GM18868 (cell line): ENCODE data around the gene TBC1D2B.
A peak's percentile ranks its signal among the peaks of the same experiment; 100 is the strongest.
"Not testable (repeated sequence)": the region's sequence is repeated elsewhere in the genome, so short reads cannot be mapped to it uniquely, and the experiment has no call there.

Source experiments
- ATAC-seq: cut with Tn5 transposase; IDR thresholded peaks from one replicate; pipeline ENCODE4 v1.9.1; 2021; ENCODE audit warnings: mild to moderate bottlenecking, moderate library complexity; ENCODE audit not compliant: unreplicated experiment

TBC1D2B gene

DNA sequence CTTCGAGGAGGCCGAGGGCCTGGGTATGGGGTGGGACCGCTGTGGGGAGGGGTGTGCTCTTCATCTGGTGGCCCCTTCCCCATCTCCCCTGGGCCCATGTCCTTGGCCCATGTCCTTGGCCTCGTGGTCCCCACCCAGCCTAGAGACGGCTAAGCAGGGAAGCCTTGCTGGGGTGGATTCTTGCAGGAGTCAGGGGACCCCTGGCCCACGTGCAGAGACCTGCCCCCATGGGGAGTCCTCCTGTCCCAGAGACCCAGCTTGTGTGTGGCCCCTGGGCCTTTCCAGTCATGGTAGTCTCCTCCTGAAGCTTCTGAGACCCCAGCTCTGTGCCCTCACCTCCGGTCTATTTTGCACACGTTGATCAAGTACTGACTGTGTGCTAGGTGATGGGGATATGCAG is 97.4 kb downstream of the TBC1D2B start:
- ATAC-seq, result no peak

DNA sequence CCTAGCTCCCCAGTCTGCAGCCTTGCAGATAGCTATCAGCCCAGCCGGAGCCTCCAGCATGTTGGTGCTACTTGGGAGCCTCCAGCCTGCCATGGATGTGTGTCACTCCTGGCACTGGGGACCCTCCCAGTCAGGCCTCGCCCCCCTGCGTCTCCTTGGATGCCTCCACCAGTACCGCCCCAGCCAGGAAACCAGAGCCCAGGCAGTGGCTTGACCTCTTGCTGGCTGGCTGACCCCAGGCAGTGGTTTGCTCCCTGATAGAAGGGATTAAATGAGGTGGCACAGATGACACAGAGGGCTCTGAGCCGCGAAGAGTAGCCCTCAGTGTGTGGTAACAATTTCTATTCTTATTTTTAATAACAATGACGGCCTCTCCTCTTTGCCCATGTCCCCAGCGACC is 98.4 kb downstream of the TBC1D2B start:
- not testable (repeated sequence) for ATAC-seq

DNA sequence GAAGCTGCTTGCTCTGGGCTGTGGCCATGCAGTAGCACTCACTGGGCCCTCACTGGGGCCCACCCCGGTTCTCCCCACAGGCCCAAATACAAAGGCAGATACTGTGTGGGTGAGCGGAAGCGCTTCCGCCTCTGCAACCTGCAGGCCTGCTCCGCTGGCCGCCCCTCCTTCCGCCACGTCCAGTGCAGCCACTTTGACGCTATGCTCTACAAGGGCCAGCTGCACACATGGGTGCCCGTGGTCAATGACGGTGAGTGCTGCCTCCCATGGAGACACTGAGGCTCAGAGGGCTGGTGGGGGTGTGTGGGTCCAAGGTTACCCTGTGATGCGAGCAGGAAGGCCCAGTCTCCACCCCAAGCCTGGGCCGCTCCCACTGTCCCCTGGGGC is 98.8 kb downstream of the TBC1D2B start:
- ATAC-seq, result not testable (repeated sequence)

DNA sequence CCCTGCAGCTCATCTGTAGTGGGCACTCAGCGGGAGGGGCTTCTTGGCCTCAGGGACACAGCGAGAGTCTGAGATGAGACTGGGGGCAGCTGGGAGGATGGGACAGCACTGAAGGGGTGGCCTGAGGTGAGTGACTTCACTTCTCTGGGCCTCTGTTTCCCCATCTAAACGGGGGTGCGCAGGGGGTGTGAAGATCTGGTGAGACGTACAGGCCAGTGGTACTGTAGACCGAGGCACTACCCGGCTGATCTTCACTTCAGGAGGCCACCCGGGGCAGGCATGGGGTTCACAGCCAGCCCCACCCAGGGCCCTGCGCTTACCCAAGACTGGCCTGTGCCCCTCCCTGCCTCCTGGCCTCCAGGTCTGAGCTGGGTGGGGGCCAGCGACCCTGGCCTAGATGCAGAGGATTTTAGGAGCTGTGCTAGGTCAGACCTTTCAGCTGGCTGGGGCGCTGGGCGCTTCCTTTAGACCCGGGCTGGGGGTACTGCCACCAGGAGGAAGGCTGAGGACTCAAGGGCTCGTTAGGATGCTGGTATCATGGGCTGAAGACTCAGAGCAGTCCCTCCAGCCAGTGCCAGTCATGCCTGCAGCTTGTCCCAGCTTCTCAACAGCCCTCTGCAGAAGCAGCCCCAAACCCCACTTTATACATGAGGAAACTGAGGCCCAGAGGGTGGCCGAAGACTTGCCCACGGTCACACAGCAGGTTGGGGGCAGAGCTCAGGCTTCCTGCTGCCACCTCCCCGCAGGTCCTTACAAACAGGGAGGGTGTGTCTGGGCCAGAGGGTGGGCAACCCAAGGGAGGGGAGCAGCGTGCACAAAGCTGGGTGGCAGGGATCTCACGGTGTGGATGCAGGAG is 99.4 kb downstream of the TBC1D2B start:
- ATAC-seq, result not testable (repeated sequence)

DNA sequence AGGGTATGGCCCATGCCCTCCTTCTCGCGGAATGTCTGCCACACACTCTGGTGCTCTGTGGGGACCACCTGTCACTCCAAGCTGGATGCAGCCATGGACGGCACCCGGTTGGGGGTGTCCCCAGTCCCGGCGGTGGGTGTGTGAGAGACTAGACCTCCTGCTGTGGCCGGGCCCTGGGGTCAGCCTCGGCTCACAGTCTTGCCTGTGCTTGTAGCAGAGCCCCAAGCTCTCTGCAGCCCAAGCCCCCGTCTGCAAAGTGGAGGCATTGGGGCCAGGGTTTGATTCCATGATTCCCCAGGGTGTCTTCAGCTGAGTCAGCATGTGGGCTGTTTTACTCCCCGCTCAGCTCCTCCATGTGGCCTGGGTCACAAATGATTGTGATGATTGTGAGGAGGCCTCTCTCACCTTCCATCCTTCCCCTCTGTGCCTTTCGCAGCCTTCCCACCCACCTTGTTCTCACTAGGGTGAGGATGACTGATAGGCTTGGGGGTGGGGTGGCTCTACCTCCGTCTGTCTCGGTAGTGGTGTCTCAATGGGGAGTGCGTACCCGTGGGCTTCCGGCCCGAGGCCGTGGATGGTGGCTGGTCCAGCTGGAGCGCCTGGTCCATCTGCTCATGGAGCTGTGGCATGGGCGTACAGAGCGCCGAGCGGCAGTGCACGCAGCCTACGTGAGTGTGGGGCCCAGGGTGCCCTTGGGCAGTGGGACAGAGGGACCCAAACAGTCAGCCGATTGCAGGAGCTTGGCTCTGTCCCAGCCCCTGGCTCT is 100.6 kb downstream of the TBC1D2B start:
- not testable (repeated sequence) for ATAC-seq

DNA sequence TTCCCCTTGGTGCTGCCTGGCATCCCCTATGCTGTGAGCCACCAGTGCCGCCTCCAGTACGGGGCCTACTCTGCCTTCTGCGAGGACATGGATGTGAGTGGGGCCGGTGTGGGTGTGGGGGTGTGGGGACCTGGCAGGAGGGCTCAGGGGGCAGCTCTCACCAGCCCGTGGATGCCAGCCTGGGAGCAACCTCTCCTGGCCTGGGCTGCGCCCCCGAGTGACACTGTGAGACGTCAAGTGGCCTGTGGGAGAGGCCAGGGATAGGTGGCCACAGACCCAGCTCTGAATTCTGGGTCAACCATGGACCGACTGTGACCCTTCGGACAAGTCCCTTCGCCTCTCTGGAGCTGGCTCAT is 101.4 kb downstream of the TBC1D2B start:
- ATAC-seq, result not testable (repeated sequence)

DNA sequence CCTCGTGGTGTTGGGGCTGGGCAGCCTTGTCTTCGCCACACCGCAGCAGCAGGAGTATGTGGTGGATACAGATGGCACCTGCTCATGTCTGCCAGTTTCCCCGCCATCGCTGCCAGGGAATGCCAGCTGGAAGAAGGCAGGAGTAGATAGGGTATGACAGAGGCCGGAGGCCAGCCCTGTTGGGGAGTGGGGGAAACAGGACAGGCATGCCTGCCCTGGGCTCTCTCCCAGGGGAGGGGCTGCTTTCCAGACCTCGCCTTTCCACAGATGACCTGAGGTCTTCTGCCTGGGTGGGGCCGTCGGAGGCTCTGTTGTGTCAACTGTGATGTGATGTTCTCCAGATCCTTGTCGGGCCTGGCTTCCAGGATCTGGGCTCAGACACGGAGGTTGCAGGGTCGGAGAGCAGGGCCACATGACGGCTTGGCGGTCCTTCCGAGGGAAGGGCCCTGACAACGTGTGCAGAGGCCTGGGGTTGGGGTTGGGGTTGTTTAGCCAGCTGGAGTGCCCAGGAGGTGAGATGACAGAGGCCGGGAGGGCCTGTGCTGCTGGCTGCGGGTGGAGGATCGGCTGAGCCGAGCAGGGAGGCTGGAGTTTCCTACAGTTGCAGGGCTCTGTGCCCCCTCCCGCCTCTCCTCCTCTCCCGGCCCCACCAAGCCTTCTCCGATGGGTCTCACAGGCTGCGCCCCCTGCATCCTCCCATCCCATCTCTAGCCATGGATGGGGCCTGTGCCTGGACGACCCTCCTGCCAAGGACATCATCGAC is 102.0 kb downstream of the TBC1D2B start:
- ATAC-seq, result no peak

DNA sequence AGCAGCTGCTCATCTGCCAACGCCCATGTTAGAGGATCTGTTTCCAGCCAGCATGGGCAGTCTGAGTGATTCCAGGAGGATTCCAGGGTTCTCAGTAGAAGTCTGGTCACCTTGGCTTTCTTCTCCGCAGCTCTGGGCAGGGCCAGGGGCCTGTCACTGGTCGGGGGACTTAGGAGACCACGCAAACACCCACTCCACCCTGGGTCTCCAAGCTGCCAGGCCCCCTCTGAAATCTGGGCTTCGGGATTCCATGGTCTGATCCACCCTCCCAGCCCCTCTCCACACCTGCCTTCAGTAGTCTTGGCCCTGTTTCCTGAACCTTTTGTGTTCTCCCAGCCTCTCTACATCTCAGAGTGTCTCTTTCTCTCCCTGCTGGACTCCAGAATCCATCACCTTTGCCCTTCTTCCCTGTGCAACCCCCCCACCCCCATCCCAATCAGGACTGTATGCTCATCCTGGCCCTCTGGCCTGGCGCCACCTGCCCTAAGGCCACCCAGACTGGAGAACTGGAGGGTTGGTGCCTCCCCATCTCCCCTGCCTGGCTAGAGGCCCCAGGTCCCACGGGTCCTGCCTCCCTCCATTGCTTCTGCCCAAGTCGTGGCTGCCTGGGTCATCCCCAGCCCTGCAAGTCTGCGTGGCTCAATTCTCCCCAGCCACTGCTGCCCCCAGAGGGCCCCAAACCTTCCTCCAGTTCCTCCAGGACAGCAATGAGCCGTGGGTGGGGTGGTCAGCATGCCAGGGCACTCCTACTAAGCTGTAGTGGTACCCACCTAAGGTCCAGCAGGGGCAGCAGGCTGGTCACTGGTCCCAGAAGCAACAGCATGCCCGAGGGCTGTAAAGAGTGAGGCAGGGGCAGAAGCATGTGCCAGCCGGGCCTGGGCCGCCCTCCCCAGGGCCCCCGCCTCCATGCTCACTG is 102.8 kb downstream of the TBC1D2B start:
- ATAC-seq, result no peak

DNA sequence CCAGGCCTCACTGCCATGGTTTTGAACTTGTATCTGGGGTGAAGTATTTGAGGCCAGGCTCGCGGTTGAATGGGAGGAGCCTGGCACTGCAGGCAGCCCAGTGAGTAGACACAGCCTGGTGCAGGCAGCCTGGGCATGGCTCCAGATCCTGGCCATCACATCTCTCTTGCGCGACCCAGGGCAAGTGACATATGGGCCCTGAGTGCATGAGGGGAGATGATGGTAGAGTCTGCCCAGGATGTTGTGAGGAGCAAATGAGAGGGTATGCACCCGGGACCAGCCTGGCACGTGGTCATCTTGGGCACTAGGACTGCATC is 103.5 kb downstream of the TBC1D2B start:
- ATAC-seq, result no peak

DNA sequence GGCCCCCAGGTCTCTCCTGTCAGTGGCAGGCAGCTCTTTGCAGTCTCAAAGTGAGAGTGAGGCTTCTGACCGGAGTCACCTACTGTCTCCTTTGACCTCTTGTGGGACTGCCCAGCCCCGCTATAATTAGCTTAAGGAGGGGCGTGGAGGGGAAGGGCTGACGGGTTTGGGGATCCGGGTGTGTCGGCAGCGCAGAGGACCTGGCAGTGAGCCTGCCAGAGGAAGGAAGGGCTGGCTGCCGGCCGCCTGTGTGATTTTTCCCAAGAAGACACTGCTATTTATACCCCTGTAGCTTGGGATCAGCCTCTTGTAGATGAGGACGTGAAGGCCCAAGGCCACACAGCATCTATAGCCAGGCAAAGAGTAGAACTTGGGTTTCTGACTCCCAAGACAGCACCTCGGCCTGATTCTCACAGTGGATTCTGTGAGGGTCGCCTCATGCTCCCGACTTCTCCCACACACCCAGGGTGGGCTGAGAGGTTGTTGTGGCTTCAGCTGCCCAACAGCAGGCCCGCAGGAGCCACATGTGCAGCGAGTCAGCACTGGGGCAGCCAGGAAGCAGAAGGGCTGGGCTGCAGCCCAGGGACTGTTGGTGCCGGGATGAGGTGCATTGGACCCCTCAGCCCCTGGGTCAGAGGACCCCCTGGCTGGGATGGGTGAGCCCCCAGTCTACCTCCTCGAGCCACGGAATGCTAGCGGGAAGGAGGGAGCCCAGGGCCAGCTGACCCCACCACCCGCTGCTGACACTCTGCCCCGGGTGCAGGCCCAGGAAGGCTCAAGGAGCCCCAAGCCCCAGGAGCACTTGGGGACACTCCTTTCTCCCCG is 104.0 kb downstream of the TBC1D2B start:
- ATAC-seq, result not testable (repeated sequence)

DNA sequence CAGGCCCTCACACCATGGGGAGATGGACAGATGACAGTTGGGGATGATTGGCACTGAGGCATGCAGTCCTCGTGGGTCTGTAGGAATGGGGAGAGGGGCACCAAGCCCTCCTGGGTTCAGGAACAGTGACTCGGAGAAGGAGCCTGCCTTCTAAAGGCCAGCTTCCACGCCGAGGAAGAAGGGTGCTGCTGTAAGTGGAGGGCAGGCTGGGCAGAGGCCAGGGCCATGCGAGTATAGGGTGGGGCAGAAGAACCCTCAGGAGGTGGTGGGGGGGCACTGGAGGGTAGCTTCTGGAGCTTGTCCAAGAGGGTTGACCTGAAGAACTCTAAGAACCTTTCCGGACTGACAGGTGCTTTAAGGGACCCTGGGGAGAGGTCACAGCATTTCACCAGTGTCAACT is 104.8 kb downstream of the TBC1D2B start:
- ATAC-seq, result not testable (repeated sequence)

DNA sequence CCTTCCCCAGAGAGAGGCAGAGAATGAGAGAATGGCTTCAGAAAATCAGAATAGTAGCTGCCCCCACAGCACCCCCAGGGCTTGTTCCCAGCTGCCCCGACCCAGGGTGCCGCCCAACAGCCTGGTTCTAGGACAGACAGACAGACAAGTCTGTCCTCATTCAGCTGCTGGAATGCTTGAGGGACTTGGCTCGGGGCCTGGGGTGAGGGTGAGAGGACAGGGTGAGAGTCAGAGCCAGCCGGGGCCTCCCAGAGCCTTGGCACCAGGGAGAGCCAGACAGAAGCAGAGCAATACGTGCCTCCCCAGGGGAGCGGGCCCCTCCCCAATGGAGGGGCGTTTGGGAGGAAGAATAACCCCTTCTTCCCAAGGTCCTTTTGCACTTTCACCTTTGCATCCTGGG is 105.6 kb downstream of the TBC1D2B start:
- ATAC-seq, result not testable (repeated sequence)

DNA sequence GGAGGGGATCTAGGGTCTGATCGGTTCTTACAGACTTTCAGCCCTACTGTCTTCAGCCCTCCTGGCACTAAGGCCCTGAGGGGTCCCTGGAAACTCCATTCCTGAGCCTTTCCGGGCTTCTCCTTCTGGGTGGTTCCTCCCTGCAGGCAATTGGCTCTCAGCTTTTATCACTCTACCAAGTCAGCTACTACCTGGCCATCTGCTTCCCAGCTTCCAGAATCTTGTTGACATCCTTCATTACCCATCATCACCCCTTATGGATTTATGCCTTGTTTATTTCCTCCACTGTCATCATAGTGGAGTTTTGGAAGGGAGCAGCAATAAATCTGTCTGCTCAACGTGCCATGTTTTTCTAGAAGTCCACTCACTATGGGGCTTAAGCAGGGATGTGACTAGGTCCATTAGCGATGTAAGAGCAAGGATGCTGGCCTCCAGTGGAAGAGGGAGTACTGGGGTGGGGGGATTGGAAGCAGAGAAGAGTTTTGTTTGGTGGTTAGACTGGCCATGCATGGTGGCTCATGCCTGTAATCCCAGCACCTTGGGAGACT is 106.6 kb downstream of the TBC1D2B start:
- ATAC-seq, result not testable (repeated sequence)

DNA sequence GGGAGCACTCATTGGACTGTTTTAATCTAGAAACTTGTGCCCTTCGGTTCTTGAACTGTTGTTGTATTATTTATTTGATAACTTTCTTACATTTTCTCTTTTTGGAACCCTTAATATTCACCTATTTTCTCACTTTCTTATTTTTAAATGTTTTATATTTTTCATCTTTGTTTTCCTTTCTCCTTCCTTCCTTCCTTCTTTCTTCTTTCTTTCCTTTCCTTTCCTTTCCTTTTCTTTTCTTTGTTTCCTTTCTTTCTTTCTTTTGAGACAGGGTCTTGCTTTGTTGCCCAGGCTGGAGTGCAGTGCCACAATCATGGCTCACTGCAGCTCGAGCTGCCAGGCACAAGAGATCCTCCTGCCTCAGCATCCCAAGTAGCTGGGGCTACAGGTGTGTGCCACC is 108.5 kb downstream of the TBC1D2B start:
- no peak for ATAC-seq

DNA sequence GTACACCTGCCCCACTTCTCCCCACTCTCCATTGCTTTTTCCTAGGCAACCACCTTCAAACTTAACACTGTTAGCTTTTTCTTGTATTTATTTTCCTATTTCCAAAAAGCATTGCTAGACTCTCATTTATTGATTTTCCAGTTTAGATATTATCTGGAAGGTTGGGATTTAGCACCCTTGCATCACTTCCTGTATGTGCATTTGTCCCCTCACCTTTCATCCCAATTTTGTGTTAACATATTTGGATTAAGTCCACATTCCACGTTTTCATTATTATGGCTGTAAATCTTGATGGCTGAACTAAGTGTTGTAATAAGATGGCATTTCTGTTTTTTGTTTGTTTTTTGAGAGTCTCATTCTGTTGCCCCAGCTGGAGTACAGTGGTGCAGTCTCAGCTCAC is 109.7 kb downstream of the TBC1D2B start:
- ATAC-seq, result no peak

DNA sequence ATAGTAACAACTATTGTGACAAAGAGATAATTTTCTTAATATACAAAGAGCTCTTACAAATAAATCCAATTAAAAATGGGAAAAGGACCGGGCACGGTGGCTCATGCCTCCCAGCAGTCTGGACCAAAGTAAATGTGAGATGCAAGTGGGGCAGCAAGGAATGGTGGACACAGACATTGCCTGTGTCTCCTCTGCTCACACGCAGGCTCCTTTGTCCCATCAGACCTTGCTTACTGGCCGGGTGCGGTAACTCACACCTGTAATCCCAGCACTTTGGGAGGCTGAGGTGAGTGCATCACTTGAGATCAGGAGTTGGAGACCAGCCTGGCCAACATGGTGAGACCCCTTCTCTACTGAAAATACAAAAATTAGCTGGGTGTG is 110.3 kb downstream of the TBC1D2B start:
- not testable (repeated sequence) for ATAC-seq

DNA sequence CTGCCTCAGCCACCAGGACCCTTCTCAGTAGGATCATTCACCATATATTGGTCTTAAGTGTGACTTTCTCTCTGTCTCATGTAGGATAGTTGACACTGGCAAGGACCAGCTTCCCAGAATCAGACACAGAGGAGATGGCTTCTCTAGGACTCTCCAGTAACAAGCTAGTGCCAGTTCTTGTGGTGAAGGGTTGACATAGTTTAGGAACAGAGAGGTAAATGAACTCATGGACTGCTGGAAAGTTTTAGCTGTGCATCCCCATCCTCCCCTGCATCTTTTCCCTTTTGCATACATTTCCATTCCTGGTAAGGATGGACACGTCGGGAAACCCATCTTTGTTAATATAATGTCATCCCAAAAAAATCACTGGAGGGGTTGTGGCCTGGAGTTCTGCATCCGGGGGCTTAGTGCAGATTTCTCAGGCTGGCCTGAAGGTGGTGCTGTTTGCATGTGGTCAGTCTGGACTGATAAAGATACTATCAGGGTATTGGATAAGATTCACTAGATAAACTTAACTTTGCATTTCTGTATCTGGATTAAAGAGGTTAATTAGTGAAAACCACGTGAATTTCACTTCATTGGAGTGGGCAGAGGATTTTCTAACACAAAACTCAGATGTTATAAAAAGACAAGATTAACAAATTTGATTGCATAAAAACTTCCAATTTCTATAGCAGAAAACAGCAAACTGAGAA is 110.8 kb downstream of the TBC1D2B start:
- no peak for ATAC-seq

DNA sequence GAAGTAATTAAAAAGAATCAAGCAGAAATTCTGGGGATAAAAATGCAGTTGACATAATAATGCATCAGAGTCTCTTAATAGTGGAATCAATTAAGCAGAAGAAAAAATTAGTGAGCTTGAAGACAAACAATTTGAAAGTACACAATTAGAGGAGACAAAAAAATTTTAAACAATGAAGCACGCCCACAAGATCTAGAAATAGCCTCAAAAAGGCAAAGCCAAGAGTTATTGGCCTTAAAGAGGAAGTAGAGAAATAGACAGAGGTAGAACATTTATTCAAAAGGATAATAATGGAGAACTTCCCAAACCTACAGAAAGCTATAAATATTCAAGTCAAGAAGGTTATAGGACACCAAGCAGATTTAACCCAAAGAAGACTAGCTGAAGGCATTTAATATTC is 113.3 kb downstream of the TBC1D2B start:
- no peak for ATAC-seq

DNA sequence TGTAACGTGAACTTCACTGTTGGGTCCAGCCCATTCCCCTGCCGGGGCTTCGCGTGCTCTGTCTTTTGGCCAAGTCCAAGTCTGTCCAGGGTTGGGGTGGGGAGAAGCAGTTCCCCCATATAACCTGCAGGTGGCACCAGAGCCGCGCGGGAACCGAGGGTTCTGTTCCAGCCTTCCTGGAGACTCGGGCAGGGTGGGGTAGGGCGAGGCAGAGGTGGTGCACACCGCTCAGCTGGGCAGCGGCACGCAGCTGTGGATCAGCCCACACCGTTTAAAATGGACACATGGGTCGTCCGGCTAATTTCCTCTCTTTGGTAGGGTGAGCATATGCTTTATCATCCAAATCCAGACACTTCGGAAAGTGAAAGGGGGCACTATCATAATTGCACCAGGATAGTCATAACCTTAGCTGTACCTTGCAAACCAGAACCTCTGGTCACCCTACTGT is 118.1 kb downstream of the TBC1D2B start:
- peak; percentile 77 for ATAC-seq
